GM23248 (cell line): ENCODE measurements around the gene CFAP119.

Experiments used
- EZH2 ChIP-seq: fragments of 200-600 bp; sonication (generic); IDR thresholded peaks from 2 replicates; pipeline ENCODE4 v1.6.1; 2018; ENCODE audit warnings: antibody characterized with exemption, mild to moderate bottlenecking; ENCODE audit not compliant: insufficient read depth, poor library complexity, severe bottlenecking
- EZH2phosphoT487 ChIP-seq: fragments of 200-600 bp; sonication (generic); IDR thresholded peaks from 2 replicates; pipeline ENCODE4 v1.6.1; 2018; ENCODE audit warnings: antibody characterized with exemption, moderate library complexity, mild to moderate bottlenecking, low read depth; ENCODE audit not compliant: insufficient read depth

GRCh38 chr16:30787613-30788378 is 25.9 kb upstream of the CFAP119 start:
- TF ChIP-seq EZH2phosphoT487, result no peak
- TF ChIP-seq EZH2, result no peak
